GM19463 (cell line): ENCODE results near the gene IKZF2.

Source experiments
- ATAC-seq: cut with Tn5 transposase; IDR thresholded peaks from one replicate; pipeline ENCODE4 v1.9.1; 2021; ENCODE audit warnings: mild to moderate bottlenecking, moderate library complexity; ENCODE audit not compliant: unreplicated experiment

IKZF2 gene

DNA sequence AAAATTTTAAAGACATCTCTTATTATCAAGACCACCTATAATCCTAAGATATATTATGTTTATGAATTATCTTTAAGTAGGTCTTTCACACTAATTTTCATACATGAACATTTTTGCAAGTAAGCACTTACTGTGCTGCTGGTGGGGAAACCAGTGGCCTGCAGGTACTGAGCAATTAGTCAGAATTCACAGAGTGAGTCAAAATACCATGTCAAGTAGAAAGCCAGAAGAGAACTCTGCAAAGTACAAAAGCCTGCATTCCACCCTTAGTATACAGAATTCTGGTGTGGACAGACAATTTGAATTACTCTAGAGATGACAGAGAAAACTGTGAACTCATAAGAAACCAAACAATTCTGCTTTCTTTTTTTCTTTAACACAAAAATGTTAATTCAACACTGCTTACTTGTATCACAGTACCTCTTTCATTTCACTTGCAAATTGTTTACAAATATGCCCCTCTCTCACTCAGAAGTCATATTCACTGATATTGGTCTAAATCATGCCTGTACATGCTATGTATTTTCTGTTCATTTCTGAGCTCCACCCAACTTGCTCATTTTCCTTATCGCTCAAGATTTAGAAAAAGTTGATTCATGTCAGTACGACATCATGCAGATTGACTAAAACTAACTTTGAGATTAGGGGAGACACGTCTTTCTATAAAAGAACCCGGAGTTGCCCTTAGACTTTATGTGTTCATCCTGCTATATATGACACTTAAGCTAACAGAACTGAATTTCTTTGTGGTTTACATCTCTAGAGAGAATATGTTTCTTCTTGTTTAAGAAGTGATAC is 182.9 kb downstream of the IKZF2 start:
- no peak for ATAC-seq

DNA sequence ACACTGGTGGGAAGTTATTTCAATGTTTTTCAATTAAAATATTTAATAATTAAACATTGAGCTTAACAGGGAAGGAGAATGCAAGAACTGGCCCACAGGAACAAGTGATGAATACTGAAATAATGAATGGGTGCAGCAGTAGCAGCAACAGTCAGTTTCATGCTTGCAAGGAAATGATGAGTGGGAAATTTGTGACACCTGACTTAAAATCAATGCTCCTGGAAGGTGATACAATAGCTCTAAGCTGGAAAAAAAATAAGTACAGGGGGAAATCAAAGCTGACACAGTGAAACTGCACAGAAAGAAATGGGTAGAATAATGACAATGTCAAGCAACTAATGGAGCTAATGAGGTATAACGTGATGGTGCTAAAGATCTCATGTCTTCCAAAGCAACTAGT is 184.5 kb downstream of the IKZF2 start:
- ATAC-seq: no peak

DNA sequence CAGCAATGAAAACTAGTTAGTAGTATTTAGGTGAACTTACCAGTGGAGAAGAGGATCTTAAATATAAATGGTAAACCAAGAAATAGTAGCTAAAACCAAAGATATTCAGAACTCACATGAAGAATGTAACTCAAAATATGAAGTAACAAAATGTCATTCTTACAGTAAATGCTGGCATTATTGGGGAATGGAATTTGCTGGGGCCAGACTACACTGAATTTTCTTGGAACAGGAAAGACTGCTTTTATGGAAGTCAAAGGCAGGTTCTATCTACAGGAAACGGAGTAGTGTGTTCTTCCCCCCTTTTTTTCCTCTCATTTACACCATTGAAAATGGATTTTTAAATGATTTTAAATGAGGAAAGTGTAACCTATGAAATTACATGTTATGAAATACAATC is 188.7 kb downstream of the IKZF2 start:
- no peak for ATAC-seq

DNA sequence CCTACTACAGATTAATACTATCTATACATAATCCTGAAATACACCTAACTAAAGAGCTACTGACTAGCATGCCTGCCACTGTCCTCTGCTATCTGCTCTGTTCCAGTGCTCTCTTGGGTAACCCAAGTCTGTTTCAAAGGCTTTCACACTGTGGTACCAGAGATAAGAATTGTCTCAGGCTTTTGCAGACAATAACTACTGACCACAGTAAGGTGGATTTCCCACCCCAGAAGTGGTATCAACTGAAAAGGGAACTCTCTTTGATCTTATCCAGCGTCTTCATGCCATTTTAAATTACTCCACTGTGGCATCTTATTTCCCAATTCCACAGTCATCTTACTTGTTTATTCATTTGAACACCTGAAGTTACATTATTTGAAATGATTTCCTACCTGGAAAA is 190.2 kb downstream of the IKZF2 start:
- ATAC-seq: no peak

DNA sequence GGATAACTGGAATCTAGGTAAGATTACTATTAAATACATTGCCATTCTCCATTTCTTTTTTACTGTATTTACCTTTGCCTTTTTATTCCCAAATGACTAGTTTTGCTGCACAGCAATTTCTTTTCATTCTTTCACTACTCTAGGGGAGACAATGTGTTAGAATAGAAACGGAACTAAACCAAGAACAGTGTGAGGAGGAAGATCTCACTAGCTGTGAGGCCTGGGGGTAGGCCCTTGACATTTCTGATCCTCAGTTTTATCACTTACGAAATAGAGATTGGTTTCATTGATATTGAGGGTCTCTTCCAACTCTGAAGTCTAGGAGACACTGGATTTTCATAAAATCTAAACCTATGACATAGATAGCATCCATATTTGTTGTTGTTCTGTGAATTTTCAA is 191.1 kb downstream of the IKZF2 start:
- ATAC-seq: no peak

DNA sequence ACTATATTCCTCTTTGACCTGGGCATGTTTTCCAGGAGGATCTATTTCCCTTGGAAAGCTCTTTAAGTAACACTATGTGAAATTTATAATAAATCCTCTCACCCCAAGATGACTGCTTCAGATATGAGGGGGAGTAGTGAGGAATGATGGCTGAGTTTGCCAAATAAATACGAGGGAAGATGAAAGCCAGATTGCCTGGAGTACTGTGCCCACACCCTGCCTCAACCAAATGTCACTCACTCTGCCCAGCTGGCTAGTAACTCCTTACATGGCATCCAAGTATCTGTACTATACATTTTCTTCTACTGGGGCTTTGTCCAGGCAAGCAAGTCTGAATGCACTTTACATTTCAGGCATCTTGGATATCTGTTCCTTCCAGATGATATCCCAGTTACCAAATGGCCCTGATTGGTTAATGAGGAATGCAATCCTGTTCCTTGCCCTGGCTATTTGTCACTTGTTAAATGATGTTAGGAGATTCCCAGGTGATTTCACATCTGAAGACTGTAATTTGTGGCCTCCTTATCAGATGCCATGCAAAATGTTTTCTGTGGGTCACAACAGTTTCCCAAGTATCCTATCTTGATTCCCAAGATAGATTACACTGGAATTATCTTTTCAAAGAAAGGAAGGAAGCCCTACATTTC is 191.8 kb downstream of the IKZF2 start:
- ATAC-seq: no peak

DNA sequence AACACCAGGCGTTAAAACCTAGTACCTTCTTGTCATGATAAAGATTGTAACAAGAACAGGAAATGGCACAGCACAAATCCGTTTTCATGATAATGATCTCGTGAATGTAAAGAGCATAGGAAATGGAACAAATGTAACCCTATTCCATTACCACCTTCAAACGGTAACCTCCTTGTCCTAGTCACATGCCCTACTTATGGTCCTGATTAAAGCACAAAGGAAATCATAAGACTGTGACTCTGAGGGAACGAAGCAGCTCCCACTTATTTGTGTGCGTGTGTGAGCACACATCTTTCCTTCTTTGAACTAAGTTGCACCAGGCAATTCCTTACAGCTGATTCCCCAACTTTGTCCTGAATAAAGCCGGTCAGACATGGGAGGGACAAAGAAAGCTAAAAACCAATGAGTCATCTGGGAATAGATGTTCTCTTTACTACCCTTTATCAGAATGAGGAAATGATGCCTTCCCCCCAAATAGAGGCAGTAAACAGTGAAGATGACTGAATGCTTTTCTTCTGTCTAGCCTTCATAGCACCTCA is 192.6 kb downstream of the IKZF2 start:
- ATAC-seq: no peak

DNA sequence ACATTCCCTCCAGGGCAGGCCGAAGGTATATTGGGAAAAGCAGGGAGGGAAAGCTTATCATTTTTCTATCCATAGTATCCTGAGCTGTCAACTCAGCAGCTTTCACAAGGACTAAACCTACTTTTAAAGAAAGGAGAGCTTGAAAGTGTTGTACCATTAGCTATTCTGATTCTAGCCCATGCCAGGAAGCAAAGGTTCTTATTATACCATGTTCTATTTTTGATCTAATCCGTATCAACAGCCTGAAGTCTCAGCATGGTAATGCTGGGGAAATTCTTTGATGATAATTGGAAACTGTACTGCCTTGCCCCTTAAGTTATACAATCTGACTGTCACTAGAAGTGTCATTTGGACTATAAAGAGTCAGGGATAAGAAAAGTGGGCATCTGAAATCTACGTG is 193.3 kb downstream of the IKZF2 start:
- ATAC-seq: no peak

DNA sequence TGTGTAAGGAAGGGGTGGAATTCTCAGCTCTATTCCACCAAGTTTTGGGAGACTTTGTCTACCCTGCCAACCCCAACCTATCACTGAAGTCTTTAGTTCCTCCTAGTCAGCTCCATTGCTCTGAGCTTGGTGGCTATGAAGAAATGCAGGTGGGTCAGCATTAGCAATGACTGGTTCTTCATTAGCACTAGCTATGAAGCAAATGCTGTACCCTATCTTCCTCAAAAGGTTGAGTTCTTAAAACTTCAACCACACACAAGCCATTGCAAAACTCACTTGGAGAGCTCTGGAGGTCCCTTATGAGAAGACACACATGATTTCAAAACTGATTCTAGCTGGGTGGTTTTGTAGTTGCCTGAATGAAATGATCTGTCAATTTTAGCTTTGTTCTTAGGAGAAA is 193.8 kb downstream of the IKZF2 start:
- ATAC-seq: no peak

DNA sequence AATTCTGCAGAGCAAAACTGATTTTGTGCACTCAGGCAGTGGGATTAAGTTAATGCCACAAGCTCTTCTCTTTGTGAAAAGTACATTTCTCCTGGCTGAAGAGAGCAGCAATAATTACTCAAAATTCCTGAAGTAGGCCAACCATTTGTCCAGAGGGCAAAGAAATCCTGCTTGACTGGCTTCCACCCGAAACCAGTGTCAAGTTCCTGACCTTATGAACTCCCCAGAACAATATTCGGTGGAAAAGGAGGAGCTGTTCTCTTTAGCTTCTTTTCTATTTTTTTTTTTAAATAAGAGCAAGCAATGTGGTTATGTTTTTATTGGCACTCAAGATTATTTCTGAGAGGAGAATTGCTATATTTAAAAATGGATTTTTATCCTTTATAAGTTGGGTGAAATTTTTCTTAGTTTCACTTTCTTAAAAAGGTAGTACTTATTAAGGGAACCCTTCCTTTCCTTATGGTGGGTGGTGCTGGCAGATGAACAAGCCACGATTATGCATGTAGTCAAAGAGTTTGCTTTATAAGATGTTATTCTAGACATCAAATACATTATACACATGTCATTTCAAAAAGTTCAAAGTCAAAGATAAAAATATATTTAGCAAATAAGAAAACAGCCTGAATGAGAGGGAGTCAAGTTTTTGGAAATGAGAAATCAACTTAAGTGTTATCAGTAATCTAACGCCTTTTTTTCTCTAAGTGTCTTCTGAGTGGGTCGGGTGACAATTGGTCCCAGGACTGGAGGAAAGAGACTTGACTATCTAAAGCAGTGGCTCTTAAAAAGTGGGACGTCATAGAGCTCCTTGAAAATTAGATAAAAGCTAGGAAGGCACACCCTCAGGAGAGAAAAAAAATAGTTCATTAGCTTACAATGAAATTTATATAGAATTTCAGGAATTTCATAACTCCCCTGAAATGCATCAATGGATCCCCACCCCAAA is 194.5 kb downstream of the IKZF2 start:
- no peak for ATAC-seq

DNA sequence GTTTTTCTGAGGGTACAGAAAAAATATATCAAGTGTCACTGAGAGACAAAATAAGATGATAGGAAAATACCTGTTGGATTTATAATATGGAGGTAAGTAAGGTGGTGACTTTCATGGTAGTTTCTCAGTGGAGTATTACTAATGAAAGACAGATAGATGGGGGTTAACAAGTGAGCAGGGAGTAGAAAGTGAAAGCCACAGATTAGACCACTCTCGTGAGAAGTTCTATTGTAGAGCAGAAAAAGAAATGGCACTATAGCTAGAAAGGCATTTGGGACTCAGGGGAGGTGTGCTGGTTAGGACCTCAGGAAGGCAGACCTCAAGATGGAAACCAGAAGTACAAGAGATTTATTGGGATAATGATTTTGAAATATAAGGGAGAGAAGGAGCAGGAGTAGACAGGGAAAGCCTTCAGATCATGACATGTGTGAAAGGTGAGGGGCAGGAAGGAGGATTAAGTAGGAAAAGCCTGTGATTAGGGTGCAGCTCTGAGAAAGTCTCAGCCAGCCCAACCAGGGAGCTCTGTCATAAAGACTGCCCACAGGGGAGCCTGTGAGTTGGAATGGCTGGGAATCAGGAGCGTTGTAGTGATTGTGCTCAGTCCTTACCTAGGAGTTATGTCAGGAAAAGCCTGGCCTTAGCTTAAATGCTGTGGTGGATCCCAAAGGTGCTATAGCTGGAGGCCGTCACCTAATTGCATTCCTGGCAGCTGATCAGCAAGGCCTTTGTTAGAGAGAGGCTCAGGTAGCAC is 198.1 kb downstream of the IKZF2 start:
- ATAC-seq: peak; percentile 94

DNA sequence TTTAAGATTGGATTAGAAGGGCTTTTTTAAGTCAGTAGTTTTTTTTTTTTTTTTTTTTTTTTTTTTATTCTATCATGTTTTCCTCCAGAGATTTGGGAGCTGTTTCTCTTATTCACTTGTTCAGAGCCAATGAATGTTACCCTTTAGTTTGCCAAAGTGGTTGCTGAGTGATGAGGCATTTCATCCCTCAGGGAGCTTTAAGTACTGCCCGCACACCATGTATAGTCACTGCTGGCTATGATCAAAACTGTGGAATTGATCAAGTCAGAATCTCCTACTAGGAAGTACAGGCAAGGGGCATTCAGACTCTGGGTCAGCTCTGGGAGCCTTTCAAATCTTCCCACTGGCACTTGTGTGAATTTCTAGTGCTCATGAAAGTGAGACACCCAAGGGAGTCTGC is 201.6 kb downstream of the IKZF2 start:
- no peak for ATAC-seq
